Activated T-helper 17 cell treated with anti-CD3 and anti-CD28 coated beads, Interleukin-2, amount 50 U/mL, for 72 hours (primary cell): Measurements from ENCODE around the gene RAD51D. TPM values are rescaled to one million over a fixed set of nuclear protein-coding genes. Genes with fewer than 3 reads are reported as not detected.
"Not testable (repeated sequence)": the region's sequence is repeated elsewhere in the genome, so short reads cannot be mapped to it uniquely, and the experiment has no call there.

ENCODE experiments used
- ATAC-seq: fragments of 150-1000 bp; cut with Tn5 transposase; replicated peaks from 2 replicates; pipeline ENCODE4 v1.10.0; 2021; ENCODE audit warnings: mild to moderate bottlenecking, moderate library complexity
- H3K27ac Mint-ChIP-seq: one replicate; pipeline ENCODE4 v1.8.0; 2022; ENCODE audit warnings: mixed read lengths
- H3K27me3 Mint-ChIP-seq: one replicate; pipeline ENCODE4 v1.8.0; 2022; ENCODE audit warnings: mixed read lengths
- H3K36me3 Mint-ChIP-seq: one replicate; pipeline ENCODE4 v1.8.0; 2022; ENCODE audit warnings: low read depth, mild to moderate bottlenecking, mixed read lengths
- H3K4me1 Mint-ChIP-seq: one replicate; pipeline ENCODE4 v1.8.0; 2022; ENCODE audit warnings: mixed read lengths
- H3K4me3 Mint-ChIP-seq: one replicate; pipeline ENCODE4 v1.8.0; 2022; ENCODE audit warnings: mild to moderate bottlenecking, mixed read lengths
- H3K9me3 Mint-ChIP-seq: one replicate; pipeline ENCODE4 v1.8.0; 2022; ENCODE audit warnings: mixed read lengths
- total RNA-seq, 2 donors: library from RNA; stranded (reverse); gene quantifications; one replicate each; pipeline ENCODE4 v1.2.3, GENCODE V29; 2022

The RAD51D gene
- total RNA-seq, 2 donors from 2014 or later = 23.9 to 36.6 TPM

GRCh38 chr17:35151080-35151479, 31.4 kb upstream of the RAD51D start:
- not testable (repeated sequence) for H3K9me3 Mint-ChIP-seq, H3K27me3 Mint-ChIP-seq, ATAC-seq, H3K4me1 Mint-ChIP-seq, H3K36me3 Mint-ChIP-seq, H3K27ac Mint-ChIP-seq, H3K4me3 Mint-ChIP-seq

- Mint-ChIP-seq H3K27ac (no peak overlapping the region), H3K27me3 (no peaks in the 10 kb centered on the region), H3K4me1 (no peaks in the 10 kb centered on the region), H3K4me3 (no peak overlapping the region), H3K36me3 (no peaks in the 10 kb centered on the region), H3K9me3 (no peaks in the 10 kb centered on the region)
- ATAC-seq = no peak
These were observed 30.3 kb upstream of the RAD51D start for GRCh38 chr17:35149941-35150340.

- Mint-ChIP-seq H3K9me3 (no peaks in the 10 kb centered on the region), H3K4me1 (no peaks in the 10 kb centered on the region), H3K27me3 (no peaks in the 10 kb centered on the region), H3K27ac (no peak overlapping the region), H3K36me3 (no peaks in the 10 kb centered on the region), H3K4me3 (no peak overlapping the region)
- ATAC-seq = no peak
These were observed 28.5 kb upstream of the RAD51D start for GRCh38 chr17:35148144-35148543.

- H3K27me3 Mint-ChIP-seq = no peaks in the 10 kb centered on the region
These were observed 27.8 kb upstream of the RAD51D start, which contains the start of gene UNC45B for GRCh38 chr17:35147375-35147905. Gene UNC45B (plus strand): TSS chr17:35147817. CDS start chr17:35148264, 447 bp downstream.

GRCh38 chr17:35146214-35146833, 26.7 kb upstream of the RAD51D start:
- no peak for ATAC-seq
- Mint-ChIP-seq H3K27me3 (no peaks in the 10 kb centered on the region), H3K36me3 (no peaks in the 10 kb centered on the region), H3K27ac (no peak overlapping the region), H3K9me3 (no peaks in the 10 kb centered on the region), H3K4me3 (no peak overlapping the region), H3K4me1 (no peaks in the 10 kb centered on the region)

More at GRCh38 chr17:35147375-35147905, 27.8 kb upstream of the RAD51D start, which contains the start of gene UNC45B:
- H3K4me3 Mint-ChIP-seq = no peak within 1 kb of the TSS
- no peaks in the 10 kb centered on the region for H3K36me3 Mint-ChIP-seq
- no peak for ATAC-seq
- no peaks in the 10 kb centered on the region for H3K4me1 Mint-ChIP-seq
- no peaks in the 10 kb centered on the region for H3K9me3 Mint-ChIP-seq
- no peak within 1 kb of the TSS for H3K27ac Mint-ChIP-seq

- ATAC-seq = no peak
- no peak overlapping the region for H3K4me3 Mint-ChIP-seq
- H3K9me3 Mint-ChIP-seq = no peaks in the 10 kb centered on the region
- H3K36me3 Mint-ChIP-seq = peaks cover 6% of the 10 kb centered on the region
- no peaks in the 10 kb centered on the region for H3K27me3 Mint-ChIP-seq
- H3K27ac Mint-ChIP-seq = no peak overlapping the region
- no peaks in the 10 kb centered on the region for H3K4me1 Mint-ChIP-seq
These were observed 25.2 kb upstream of the RAD51D start for GRCh38 chr17:35144840-35145239.

GRCh38 chr17:35142467-35142796, 22.8 kb upstream of the RAD51D start:
- no peaks in the 10 kb centered on the region for H3K4me1 Mint-ChIP-seq
- peak overlapping the region; percentile 41 for H3K27ac Mint-ChIP-seq
- no peaks in the 10 kb centered on the region for H3K9me3 Mint-ChIP-seq
- no peaks in the 10 kb centered on the region for H3K27me3 Mint-ChIP-seq
- peak; percentile 10 for ATAC-seq
- H3K4me3 Mint-ChIP-seq = peak overlapping the region; percentile 80
- H3K36me3 Mint-ChIP-seq = peaks cover 31% of the 10 kb centered on the region

- peaks cover 36% of the 10 kb centered on the region for H3K36me3 Mint-ChIP-seq
- ATAC-seq = peak; percentile 97
- no peaks in the 10 kb centered on the region for H3K4me1 Mint-ChIP-seq
These were observed 22.2 kb upstream of the RAD51D start, which contains the start of gene NLE1 for GRCh38 chr17:35141681-35142466. Gene NLE1 (minus strand): TSS chr17:35142303. CDS start chr17:35142275, 28 bp downstream.

GRCh38 chr17:35138218-35138617, 18.6 kb upstream of the RAD51D start:
- ATAC-seq = no peak
- H3K9me3 Mint-ChIP-seq = no peaks in the 10 kb centered on the region
- no peaks in the 10 kb centered on the region for H3K4me1 Mint-ChIP-seq
- no peaks in the 10 kb centered on the region for H3K27me3 Mint-ChIP-seq
- H3K27ac Mint-ChIP-seq = no peak overlapping the region
- peaks cover 73% of the 10 kb centered on the region for H3K36me3 Mint-ChIP-seq
- H3K4me3 Mint-ChIP-seq = no peak overlapping the region

More at GRCh38 chr17:35141681-35142466, 22.2 kb upstream of the RAD51D start, which contains the start of gene NLE1:
- H3K27me3 Mint-ChIP-seq = no peaks in the 10 kb centered on the region
- peak within 1 kb of the TSS; percentile 41 for H3K27ac Mint-ChIP-seq
- no peaks in the 10 kb centered on the region for H3K9me3 Mint-ChIP-seq
- H3K4me3 Mint-ChIP-seq = peak within 1 kb of the TSS; percentile 80

- Mint-ChIP-seq H3K4me3 (no peak overlapping the region), H3K27me3 (no peaks in the 10 kb centered on the region), H3K36me3 (peaks cover 95% of the 10 kb centered on the region), H3K9me3 (no peaks in the 10 kb centered on the region), H3K27ac (no peak overlapping the region), H3K4me1 (no peaks in the 10 kb centered on the region)
- ATAC-seq = no peak
These were observed 15.7 kb upstream of the RAD51D start for GRCh38 chr17:35135322-35135721.

- Mint-ChIP-seq H3K9me3 (no peaks in the 10 kb centered on the region), H3K4me1 (no peaks in the 10 kb centered on the region), H3K27me3 (no peaks in the 10 kb centered on the region), H3K4me3 (no peak overlapping the region), H3K27ac (peak overlapping the region; percentile 41), H3K36me3 (peaks cover 75% of the 10 kb centered on the region)
- ATAC-seq = no peak
These were observed 13.3 kb upstream of the RAD51D start for GRCh38 chr17:35132816-35133550.

- peaks cover 66% of the 10 kb centered on the region for H3K36me3 Mint-ChIP-seq
- no peaks in the 10 kb centered on the region for H3K4me1 Mint-ChIP-seq
- ATAC-seq = no peak
- no peaks in the 10 kb centered on the region for H3K27me3 Mint-ChIP-seq
- H3K27ac Mint-ChIP-seq = peak overlapping the region; percentile 41
- H3K9me3 Mint-ChIP-seq = no peaks in the 10 kb centered on the region
- H3K4me3 Mint-ChIP-seq = no peak overlapping the region
These were observed 12.4 kb upstream of the RAD51D start for GRCh38 chr17:35132099-35132498.

GRCh38 chr17:35130392-35130791, 10.7 kb upstream of the RAD51D start:
- Mint-ChIP-seq H3K27ac (no peak overlapping the region), H3K4me1 (no peaks in the 10 kb centered on the region), H3K36me3 (peaks cover 49% of the 10 kb centered on the region), H3K9me3 (no peaks in the 10 kb centered on the region), H3K4me3 (no peak overlapping the region), H3K27me3 (no peaks in the 10 kb centered on the region)
- ATAC-seq = no peak

- Mint-ChIP-seq H3K9me3 (no peaks in the 10 kb centered on the region), H3K27ac (no peak overlapping the region), H3K4me1 (no peaks in the 10 kb centered on the region), H3K27me3 (no peaks in the 10 kb centered on the region), H3K4me3 (no peak overlapping the region), H3K36me3 (peaks cover 45% of the 10 kb centered on the region)
- ATAC-seq = no peak
These were observed 10.3 kb upstream of the RAD51D start for GRCh38 chr17:35129973-35130351.
